ENCODE data around the gene LRRC8B.

- no peak for TF ChIP-seq POLR2A (IDR thresholded peaks at IDR 0.05; ENCODE audit: low read length)
- TF ChIP-seq GATA1 (IDR thresholded peaks at IDR 0.05; ENCODE audit: low read depth, low read length), result no peak
Observed at GRCh38 chr1:89640440-89640839, 115.8 kb downstream of the LRRC8B start.

All from erythroblast (primary cell).